Epithelial cell of esophagus (primary cell): ENCODE results near the gene ATP8B4.
"Not testable (repeated sequence)": the region's sequence is repeated elsewhere in the genome, so short reads cannot be mapped to it uniquely, and the experiment has no call there.

ENCODE experiments used
- DNase-seq: peaks from one replicate; pipeline ENCODE4 v3.0.0; 2010; ENCODE audit warnings: low read depth
- H3K4me3 ChIP-seq: 2 replicates; pipeline ENCODE4 v1.5.1; 2011; ENCODE audit warnings: mild to moderate bottlenecking, low read length, control low read depth
- CTCF ChIP-seq: IDR thresholded peaks from 2 replicates; pipeline ENCODE4 v1.5.1; 2011; ENCODE audit warnings: low read depth, mild to moderate bottlenecking, low read length, control low read depth, inconsistent platforms; ENCODE audit not compliant: insufficient read depth; ENCODE audit errors: missing control alignments

ATP8B4 gene

GRCh38 chr15:50098545-50098944 is 20.5 kb downstream of the ATP8B4 start:
- no peak for TF ChIP-seq CTCF
- DNase-seq: no peak
- H3K4me3 ChIP-seq: no peak overlapping the region

- H3K4me3 ChIP-seq: no peak overlapping the region
- DNase-seq: no peak
- TF ChIP-seq CTCF: no peak
Observed at GRCh38 chr15:50095938-50096821, 22.9 kb downstream of the ATP8B4 start.

- not testable (repeated sequence) for H3K4me3 ChIP-seq, DNase-seq
Observed at GRCh38 chr15:50089386-50089785, 29.6 kb downstream of the ATP8B4 start.

- no peak overlapping the region for H3K4me3 ChIP-seq
- no peak for TF ChIP-seq CTCF
- no peak for DNase-seq
Observed at GRCh38 chr15:50084932-50085331, 34.1 kb downstream of the ATP8B4 start.

- no peak for TF ChIP-seq CTCF
- H3K4me3 ChIP-seq: no peak overlapping the region
- DNase-seq: no peak
Observed at GRCh38 chr15:50083424-50084025, 35.5 kb downstream of the ATP8B4 start.

- no peak overlapping the region for H3K4me3 ChIP-seq
- no peak for DNase-seq
- TF ChIP-seq CTCF: no peak
Observed at GRCh38 chr15:50082066-50082465, 37.0 kb downstream of the ATP8B4 start.

- DNase-seq: no peak
- H3K4me3 ChIP-seq: no peak overlapping the region
- TF ChIP-seq CTCF: no peak
Observed at GRCh38 chr15:50077651-50078050, 41.4 kb downstream of the ATP8B4 start.
